ENCODE measurements around the gene RPAP3.

The RPAP3 gene

GRCh38 chr12:47744778-47745436 lies 39.1 kb upstream of the RPAP3 start:
- intact Hi-C loops (cut with DNase I) = no loop called here

GRCh38 chr12:47744005-47744651 lies 38.3 kb upstream of the RPAP3 start:
- DNase-seq = peak in 22 of 42 donors; percentile 27 to 69 (median 50)

More at GRCh38 chr12:47744778-47745436, 39.1 kb upstream of the RPAP3 start:
- no peak for DNase-seq

GRCh38 chr12:47743311-47743860 lies 37.6 kb upstream of the RPAP3 start:
- no peak for DNase-seq
- intact Hi-C loops (cut with DNase I) = no loop called here

More at GRCh38 chr12:47744005-47744651, 38.3 kb upstream of the RPAP3 start:
- intact Hi-C loops (cut with DNase I) = no loop called here

- DNase-seq = peak in 27 of 42 donors; percentile 35 to 81 (median 53)
- intact Hi-C loops (cut with DNase I) = no loop called here
These were observed 36.5 kb upstream of the RPAP3 start for GRCh38 chr12:47742253-47742825.

GRCh38 chr12:47741340-47741703 lies 35.5 kb upstream of the RPAP3 start:
- intact Hi-C loops (cut with DNase I) = no loop called here
- DNase-seq = peak; percentile 90 to 99 (median 97)

- intact Hi-C loops (cut with DNase I) = no loop called here
- peak in 5 of 42 donors; percentile 34 to 66 (median 51) for DNase-seq
These were observed 34.9 kb upstream of the RPAP3 start for GRCh38 chr12:47740606-47741339.

- intact Hi-C loops (cut with DNase I) = no loop called here
- DNase-seq = no peak
These were observed 34.1 kb upstream of the RPAP3 start for GRCh38 chr12:47739979-47740378.

- DNase-seq = no peak
- intact Hi-C loops (cut with DNase I) = no loop called here
These were observed 33.5 kb upstream of the RPAP3 start for GRCh38 chr12:47739297-47739696.

GRCh38 chr12:47737936-47738594 lies 32.2 kb upstream of the RPAP3 start:
- intact Hi-C loops (cut with DNase I) = no loop called here
- DNase-seq = no peak

GRCh38 chr12:47736877-47737676 lies 31.2 kb upstream of the RPAP3 start:
- DNase-seq = peak; percentile 62 to 96 (median 84)
- intact Hi-C loops (cut with DNase I) = no loop called here

GRCh38 chr12:47736216-47736615 lies 30.4 kb upstream of the RPAP3 start:
- intact Hi-C loops (cut with DNase I) = no loop called here
- DNase-seq = no peak

GRCh38 chr12:47735649-47736048 lies 29.8 kb upstream of the RPAP3 start:
- no peak for DNase-seq
- intact Hi-C loops (cut with DNase I) = no loop called here

- intact Hi-C loops (cut with DNase I) = no loop called here
These were observed 29.1 kb upstream of the RPAP3 start for GRCh38 chr12:47734725-47735480.

GRCh38 chr12:47733142-47733541 lies 27.3 kb upstream of the RPAP3 start:
- intact Hi-C loops (cut with DNase I) = no loop called here
- DNase-seq = no peak

More at GRCh38 chr12:47734725-47735480, 29.1 kb upstream of the RPAP3 start:
- peak in 40 of 42 donors; percentile 50 to 87 (median 68) for DNase-seq

GRCh38 chr12:47732504-47732903 lies 26.7 kb upstream of the RPAP3 start:
- no peak for DNase-seq
- intact Hi-C loops (cut with DNase I) = no loop called here

GRCh38 chr12:47731723-47732122 lies 25.9 kb upstream of the RPAP3 start:
- no peak for DNase-seq
- intact Hi-C loops (cut with DNase I) = no loop called here

- DNase-seq = no peak
- intact Hi-C loops (cut with DNase I) = no loop called here
These were observed 24.5 kb upstream of the RPAP3 start for GRCh38 chr12:47730341-47730744.
